WTC11 (cell line): ENCODE measurements around the gene DRD4. TPM values are rescaled to one million over a fixed set of nuclear protein-coding genes. Genes with fewer than 3 reads are reported as not detected.

Experiments
- ATAC-seq: fragments of 200-7000 bp; cut with Tn5 transposase; 2 replicates; pipeline ENCODE4 v1.10.0; 2021; ENCODE audit warnings: mild to moderate bottlenecking, moderate library complexity
- CTCF ChIA-PET: fragments of 300-600 bp; sonication (Branson Sonifier 250); formaldehyde crosslinking; loops from one replicate; lab custom pipeline; 2021; ENCODE audit warnings: antibody characterized with exemption; lab: Charles Lee
- POLR2A ChIA-PET: fragments of 350-600 bp; sonication (Branson Sonifier 250); formaldehyde crosslinking; loops from one replicate; lab custom pipeline; 2021; ENCODE audit warnings: antibody characterized with exemption; lab: Charles Lee
- DNase-seq: peaks from one replicate; pipeline ENCODE4 v3.0.0; 2021; ENCODE audit warnings: low spot score
- H3K27ac Mint-ChIP-seq: 2 replicates; pipeline ENCODE4 v1.8.0; 2021; ENCODE audit warnings: mixed read lengths
- H3K27me3 Mint-ChIP-seq: 2 replicates; pipeline ENCODE4 v1.8.0; 2021; ENCODE audit warnings: low read depth, mild to moderate bottlenecking, moderate library complexity, mixed read lengths
- H3K36me3 Mint-ChIP-seq: 2 replicates; pipeline ENCODE4 v1.8.0; 2021; ENCODE audit warnings: mixed read lengths
- H3K4me1 Mint-ChIP-seq: 2 replicates; pipeline ENCODE4 v1.8.0; 2022; ENCODE audit warnings: mixed read lengths
- H3K4me3 Mint-ChIP-seq: 2 replicates; pipeline ENCODE4 v1.8.0; 2021; ENCODE audit warnings: mild to moderate bottlenecking, moderate library complexity, mixed read lengths
- H3K9me3 Mint-ChIP-seq: 2 replicates; pipeline ENCODE4 v1.8.0; 2021; ENCODE audit warnings: mixed read lengths
- E2F1 ChIP-seq: sonication (generic); formaldehyde crosslinking; IDR thresholded peaks from 2 replicates; pipeline ENCODE4 v1.8.0; 2022; ENCODE audit warnings: mild to moderate bottlenecking, missing genetic modification reagents
- ERG ChIP-seq: fragments of 250-450 bp; sonication (Bioruptor Pico); IDR thresholded peaks from 2 replicates; pipeline ENCODE4 v1.8.0; 2021; ENCODE audit warnings: mild to moderate bottlenecking
- ESRRA ChIP-seq: sonication (generic); formaldehyde crosslinking; IDR thresholded peaks from 2 replicates; pipeline ENCODE4 v1.8.1; 2022; ENCODE audit warnings: mild to moderate bottlenecking, missing genetic modification reagents, borderline replicate concordance
- FOXJ3 ChIP-seq: sonication (generic); formaldehyde crosslinking; IDR thresholded peaks from 2 replicates; pipeline ENCODE4 v1.9.0; 2021; ENCODE audit warnings: missing genetic modification reagents, mild to moderate bottlenecking, borderline replicate concordance
- HMGA2 ChIP-seq: fragments of 250-450 bp; sonication (Bioruptor Pico); IDR thresholded peaks from 2 replicates; pipeline ENCODE4 v1.4.0; 2021; ENCODE audit warnings: mild to moderate bottlenecking, moderate library complexity
- KAT7 ChIP-seq: sonication (generic); formaldehyde crosslinking; IDR thresholded peaks from 2 replicates; pipeline ENCODE4 v1.8.1; 2023; ENCODE audit warnings: missing genetic modification reagents, mild to moderate bottlenecking, borderline replicate concordance
- NFE2L1 ChIP-seq: sonication (generic); formaldehyde crosslinking; IDR thresholded peaks from 2 replicates; pipeline ENCODE4 v1.8.1; 2023; ENCODE audit warnings: missing genetic modification reagents
- NR1H2 ChIP-seq: sonication (generic); formaldehyde crosslinking; IDR thresholded peaks from 2 replicates; pipeline ENCODE4 v1.9.0; 2021; ENCODE audit warnings: mild to moderate bottlenecking, moderate library complexity, missing genetic modification reagents
- NR3C1 ChIP-seq: sonication (generic); formaldehyde crosslinking; conservative IDR thresholded peaks from 2 replicates; pipeline ENCODE4 v1.8.1; 2023; ENCODE audit warnings: low read depth, mild to moderate bottlenecking, missing genetic modification reagents
- PRRX2 ChIP-seq: fragments of 250-450 bp; sonication (Bioruptor Pico); IDR thresholded peaks from 2 replicates; pipeline ENCODE4 v1.8.0; 2021; ENCODE audit warnings: mild to moderate bottlenecking
- TEAD1 ChIP-seq: sonication (generic); formaldehyde crosslinking; IDR thresholded peaks from 2 replicates; pipeline ENCODE4 v1.8.0; 2022; ENCODE audit warnings: mild to moderate bottlenecking, missing genetic modification reagents
- TEAD4 ChIP-seq: sonication (generic); formaldehyde crosslinking; IDR thresholded peaks from 2 replicates; pipeline ENCODE4 v1.8.0; 2022; ENCODE audit warnings: mild to moderate bottlenecking, missing genetic modification reagents
- USF1 ChIP-seq: sonication (generic); formaldehyde crosslinking; IDR thresholded peaks from 2 replicates; pipeline ENCODE4 v1.8.0; 2022; ENCODE audit warnings: mild to moderate bottlenecking, missing genetic modification reagents
- ZNF232 ChIP-seq: sonication (generic); formaldehyde crosslinking; IDR thresholded peaks from 2 replicates; pipeline ENCODE4 v1.8.0; 2022; ENCODE audit warnings: mild to moderate bottlenecking, missing genetic modification reagents
- ZNF317 ChIP-seq: sonication (generic); formaldehyde crosslinking; IDR thresholded peaks from 2 replicates; pipeline ENCODE4 v1.8.1; 2023; ENCODE audit warnings: low read depth, mild to moderate bottlenecking, moderate library complexity, missing genetic modification reagents, borderline replicate concordance
- ZNF396 ChIP-seq: fragments of 250-450 bp; sonication (Bioruptor Pico); IDR thresholded peaks from 2 replicates; pipeline ENCODE4 v1.8.0; 2021; ENCODE audit warnings: mild to moderate bottlenecking, moderate library complexity, borderline replicate concordance
- ZNF425 ChIP-seq: fragments of 250-450 bp; sonication (Bioruptor Pico); conservative IDR thresholded peaks from 2 replicates; pipeline ENCODE4 v1.9.0; 2021; ENCODE audit warnings: mild to moderate bottlenecking
- total RNA-seq: library from RNA; stranded (reverse); gene quantifications from 3 replicates; pipeline ENCODE4 v1.2.3, GENCODE V29; 2021
- TF ChIP-seq, protein P1 (sequence below): sonication (generic); formaldehyde crosslinking; IDR thresholded peaks from 2 replicates; pipeline ENCODE4 v1.8.0; 2022; ENCODE audit warnings: missing genetic modification reagents
- TF ChIP-seq, protein P2 (sequence below): sonication (generic); formaldehyde crosslinking; IDR thresholded peaks from 2 replicates; pipeline ENCODE4 v1.8.1; 2023; ENCODE audit warnings: mild to moderate bottlenecking, missing genetic modification reagents, moderate library complexity

The DRD4 gene
- total RNA-seq, 1 experiment from 2014 or later: 3.7 TPM

DNA sequence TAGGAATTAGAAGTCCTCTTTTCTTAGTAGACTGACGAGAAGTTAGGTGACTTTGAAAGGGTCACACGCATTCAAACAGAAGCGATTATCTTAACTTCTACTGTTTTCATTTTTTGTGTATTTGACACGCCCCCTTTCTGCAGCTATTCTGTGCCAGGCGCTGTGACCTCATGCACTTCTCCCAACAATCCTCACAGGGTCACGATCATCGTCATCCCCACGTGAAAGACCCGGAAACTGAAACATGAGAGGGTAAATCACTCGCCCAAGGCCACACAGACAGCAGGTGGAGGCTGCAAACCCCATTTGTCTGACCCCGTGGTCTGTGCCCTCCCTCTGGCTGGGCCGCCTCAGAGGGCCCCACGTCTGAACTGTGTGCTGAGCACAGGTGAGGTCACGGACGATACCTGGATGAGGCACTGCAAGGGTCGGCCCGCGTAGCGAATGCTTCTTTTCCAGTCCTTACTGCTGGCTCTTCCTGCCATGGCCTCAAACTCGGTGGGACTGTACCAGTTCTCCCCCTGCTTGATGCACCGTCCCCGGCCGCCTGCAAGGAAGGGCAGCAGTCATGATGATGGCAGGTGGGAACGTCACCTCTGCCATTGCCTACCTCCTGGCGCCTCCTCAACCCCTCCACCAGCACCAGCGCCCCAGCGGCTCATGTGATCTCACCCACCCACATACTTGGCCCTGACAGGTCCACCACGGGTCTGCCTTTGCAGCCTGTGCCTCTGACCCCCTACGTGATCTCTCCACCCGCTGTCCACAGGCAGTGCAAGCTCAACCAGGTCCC is 49.6 kb downstream of the DRD4 start:
- Mint-ChIP-seq H3K27me3 (no peaks in the 10 kb centered on the region), H3K4me3 (no peak overlapping the region), H3K27ac (no peak overlapping the region), H3K4me1 (peaks cover 19% of the 10 kb centered on the region), H3K36me3 (peaks cover 71% of the 10 kb centered on the region), H3K9me3 (no peaks in the 10 kb centered on the region)
- CTCF ChIA-PET: interaction anchor here (0.6 to 1.4 kb wide), 2 partner anchors 61 to 77 kb away, joined by 3 to 4 read pairs; partner anchors contain the start of gene TALDO1
- no peak for ATAC-seq
- POLR2A ChIA-PET: interaction anchor here (1.0 kb wide), 1 partner anchor 9 kb away, joined by 3 read pairs; the partner anchor contains the start of gene TMEM80
- no peak for TF ChIP-seq ERG (CRISPR knock-in tag)
- TF ChIP-seq, protein P1, sequence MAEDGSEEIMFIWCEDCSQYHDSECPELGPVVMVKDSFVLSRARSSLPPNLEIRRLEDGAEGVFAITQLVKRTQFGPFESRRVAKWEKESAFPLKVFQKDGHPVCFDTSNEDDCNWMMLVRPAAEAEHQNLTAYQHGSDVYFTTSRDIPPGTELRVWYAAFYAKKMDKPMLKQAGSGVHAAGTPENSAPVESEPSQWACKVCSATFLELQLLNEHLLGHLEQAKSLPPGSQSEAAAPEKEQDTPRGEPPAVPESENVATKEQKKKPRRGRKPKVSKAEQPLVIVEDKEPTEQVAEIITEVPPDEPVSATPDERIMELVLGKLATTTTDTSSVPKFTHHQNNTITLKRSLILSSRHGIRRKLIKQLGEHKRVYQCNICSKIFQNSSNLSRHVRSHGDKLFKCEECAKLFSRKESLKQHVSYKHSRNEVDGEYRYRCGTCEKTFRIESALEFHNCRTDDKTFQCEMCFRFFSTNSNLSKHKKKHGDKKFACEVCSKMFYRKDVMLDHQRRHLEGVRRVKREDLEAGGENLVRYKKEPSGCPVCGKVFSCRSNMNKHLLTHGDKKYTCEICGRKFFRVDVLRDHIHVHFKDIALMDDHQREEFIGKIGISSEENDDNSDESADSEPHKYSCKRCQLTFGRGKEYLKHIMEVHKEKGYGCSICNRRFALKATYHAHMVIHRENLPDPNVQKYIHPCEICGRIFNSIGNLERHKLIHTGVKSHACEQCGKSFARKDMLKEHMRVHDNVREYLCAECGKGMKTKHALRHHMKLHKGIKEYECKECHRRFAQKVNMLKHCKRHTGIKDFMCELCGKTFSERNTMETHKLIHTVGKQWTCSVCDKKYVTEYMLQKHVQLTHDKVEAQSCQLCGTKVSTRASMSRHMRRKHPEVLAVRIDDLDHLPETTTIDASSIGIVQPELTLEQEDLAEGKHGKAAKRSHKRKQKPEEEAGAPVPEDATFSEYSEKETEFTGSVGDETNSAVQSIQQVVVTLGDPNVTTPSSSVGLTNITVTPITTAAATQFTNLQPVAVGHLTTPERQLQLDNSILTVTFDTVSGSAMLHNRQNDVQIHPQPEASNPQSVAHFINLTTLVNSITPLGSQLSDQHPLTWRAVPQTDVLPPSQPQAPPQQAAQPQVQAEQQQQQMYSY (CRISPR knock-in tag): no peak
- no peak for TF ChIP-seq ZNF425 (CRISPR knock-in tag)
- TF ChIP-seq ZNF232 (CRISPR knock-in tag): no peak
- TF ChIP-seq PRRX2 (CRISPR knock-in tag): no peak
- TF ChIP-seq ESRRA: no peak
- TF ChIP-seq NFE2L1: no peak
- TF ChIP-seq, protein P2, sequence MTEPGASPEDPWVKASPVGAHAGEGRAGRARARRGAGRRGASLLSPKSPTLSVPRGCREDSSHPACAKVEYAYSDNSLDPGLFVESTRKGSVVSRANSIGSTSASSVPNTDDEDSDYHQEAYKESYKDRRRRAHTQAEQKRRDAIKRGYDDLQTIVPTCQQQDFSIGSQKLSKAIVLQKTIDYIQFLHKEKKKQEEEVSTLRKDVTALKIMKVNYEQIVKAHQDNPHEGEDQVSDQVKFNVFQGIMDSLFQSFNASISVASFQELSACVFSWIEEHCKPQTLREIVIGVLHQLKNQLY: no peak
- no peak for TF ChIP-seq KAT7
- TF ChIP-seq NR3C1 (CRISPR knock-in tag): no peak
- TF ChIP-seq E2F1: no peak
- DNase-seq: no peak

DNA sequence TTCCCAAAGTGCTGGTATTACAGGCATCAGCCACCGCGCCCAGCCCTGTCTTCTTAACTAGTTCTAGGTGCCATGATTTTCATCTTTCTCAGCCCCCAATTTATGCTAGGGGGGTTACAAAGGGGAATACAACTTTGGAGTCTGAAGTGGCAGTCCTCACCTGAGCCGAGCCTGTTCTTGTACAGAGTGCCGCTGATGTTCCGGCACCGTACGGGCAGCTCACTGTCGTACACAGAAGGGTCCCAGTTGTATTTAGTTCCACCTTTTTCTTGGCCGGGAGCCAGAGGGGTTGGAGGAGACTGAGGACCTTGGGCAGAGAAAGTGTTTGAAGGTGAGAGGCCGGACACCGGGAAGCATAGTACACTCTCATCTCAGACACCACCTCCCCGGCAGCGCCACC is 50.7 kb downstream of the DRD4 start:
- ATAC-seq (no peak), DNase-seq (no peak)
- TF ChIP-seq TEAD4 (CRISPR knock-in tag) (no peak), FOXJ3 (CRISPR knock-in tag) (no peak), TEAD1 (no peak), ZNF396 (CRISPR knock-in tag) (no peak), ERG (CRISPR knock-in tag) (no peak), NR1H2 (CRISPR knock-in tag) (no peak), HMGA2 (no peak), ZNF317 (no peak), USF1 (CRISPR knock-in tag) (no peak)
- CTCF ChIA-PET: interaction anchor here (1.4 kb wide), 1 partner anchor 76 kb away, joined by 4 read pairs; no protein-coding TSS in a partner anchor
- H3K9me3 Mint-ChIP-seq: no peaks in the 10 kb centered on the region
- no peaks in the 10 kb centered on the region for H3K27me3 Mint-ChIP-seq
- H3K4me1 Mint-ChIP-seq: peaks cover 27% of the 10 kb centered on the region
- POLR2A ChIA-PET: interaction anchor here (1.0 kb wide), 1 partner anchor 8 kb away, joined by 3 read pairs; the partner anchor contains the start of gene TMEM80
- no peak overlapping the region for H3K4me3 Mint-ChIP-seq
- H3K36me3 Mint-ChIP-seq: peaks cover 60% of the 10 kb centered on the region
- H3K27ac Mint-ChIP-seq: no peak overlapping the region
